ENCODE data around the gene B3GNT4.
"Not testable (repeated sequence)": the region's sequence is repeated elsewhere in the genome, so short reads cannot be mapped to it uniquely, and the experiment has no call there.

DNA sequence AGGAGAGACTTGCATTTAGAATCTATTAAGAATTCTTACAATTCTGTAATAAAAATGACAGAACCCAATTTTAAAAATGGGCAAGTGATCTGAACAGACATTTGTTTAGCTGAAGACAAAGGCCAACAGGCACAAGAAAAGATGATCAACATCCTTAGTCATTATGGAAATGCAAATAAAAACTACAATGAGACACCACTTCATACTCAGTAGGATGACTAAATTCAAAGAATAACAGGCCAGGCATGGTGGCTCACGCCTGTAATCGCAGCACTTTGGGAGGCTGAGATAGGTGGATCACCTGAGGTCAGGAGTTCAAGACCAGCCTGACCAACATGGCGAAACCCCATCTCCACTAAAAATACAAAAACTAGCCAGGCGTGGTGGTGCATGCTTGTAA is 55.0 kb downstream of the B3GNT4 start:
- TF ChIP-seq EZH2 (conservative IDR thresholded peaks at IDR 0.05; ENCODE audit: low read depth, low read length); GABPA (IDR thresholded peaks at IDR 0.05; ENCODE audit: low read depth, low read length); GABPA (CRISPR knock-in tag; IDR thresholded peaks at IDR 0.05; ENCODE audit: low read depth): not testable (repeated sequence)
- TF ChIP-seq, protein P1, sequence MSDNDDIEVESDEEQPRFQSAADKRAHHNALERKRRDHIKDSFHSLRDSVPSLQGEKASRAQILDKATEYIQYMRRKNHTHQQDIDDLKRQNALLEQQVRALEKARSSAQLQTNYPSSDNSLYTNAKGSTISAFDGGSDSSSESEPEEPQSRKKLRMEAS (IDR thresholded peaks at IDR 0.05) = not testable (repeated sequence)
- TF ChIP-seq, protein P2, sequence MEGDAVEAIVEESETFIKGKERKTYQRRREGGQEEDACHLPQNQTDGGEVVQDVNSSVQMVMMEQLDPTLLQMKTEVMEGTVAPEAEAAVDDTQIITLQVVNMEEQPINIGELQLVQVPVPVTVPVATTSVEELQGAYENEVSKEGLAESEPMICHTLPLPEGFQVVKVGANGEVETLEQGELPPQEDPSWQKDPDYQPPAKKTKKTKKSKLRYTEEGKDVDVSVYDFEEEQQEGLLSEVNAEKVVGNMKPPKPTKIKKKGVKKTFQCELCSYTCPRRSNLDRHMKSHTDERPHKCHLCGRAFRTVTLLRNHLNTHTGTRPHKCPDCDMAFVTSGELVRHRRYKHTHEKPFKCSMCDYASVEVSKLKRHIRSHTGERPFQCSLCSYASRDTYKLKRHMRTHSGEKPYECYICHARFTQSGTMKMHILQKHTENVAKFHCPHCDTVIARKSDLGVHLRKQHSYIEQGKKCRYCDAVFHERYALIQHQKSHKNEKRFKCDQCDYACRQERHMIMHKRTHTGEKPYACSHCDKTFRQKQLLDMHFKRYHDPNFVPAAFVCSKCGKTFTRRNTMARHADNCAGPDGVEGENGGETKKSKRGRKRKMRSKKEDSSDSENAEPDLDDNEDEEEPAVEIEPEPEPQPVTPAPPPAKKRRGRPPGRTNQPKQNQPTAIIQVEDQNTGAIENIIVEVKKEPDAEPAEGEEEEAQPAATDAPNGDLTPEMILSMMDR (CRISPR knock-in tag; IDR thresholded peaks at IDR 0.05) = not testable (repeated sequence)
- TF ChIP-seq, protein P3, sequence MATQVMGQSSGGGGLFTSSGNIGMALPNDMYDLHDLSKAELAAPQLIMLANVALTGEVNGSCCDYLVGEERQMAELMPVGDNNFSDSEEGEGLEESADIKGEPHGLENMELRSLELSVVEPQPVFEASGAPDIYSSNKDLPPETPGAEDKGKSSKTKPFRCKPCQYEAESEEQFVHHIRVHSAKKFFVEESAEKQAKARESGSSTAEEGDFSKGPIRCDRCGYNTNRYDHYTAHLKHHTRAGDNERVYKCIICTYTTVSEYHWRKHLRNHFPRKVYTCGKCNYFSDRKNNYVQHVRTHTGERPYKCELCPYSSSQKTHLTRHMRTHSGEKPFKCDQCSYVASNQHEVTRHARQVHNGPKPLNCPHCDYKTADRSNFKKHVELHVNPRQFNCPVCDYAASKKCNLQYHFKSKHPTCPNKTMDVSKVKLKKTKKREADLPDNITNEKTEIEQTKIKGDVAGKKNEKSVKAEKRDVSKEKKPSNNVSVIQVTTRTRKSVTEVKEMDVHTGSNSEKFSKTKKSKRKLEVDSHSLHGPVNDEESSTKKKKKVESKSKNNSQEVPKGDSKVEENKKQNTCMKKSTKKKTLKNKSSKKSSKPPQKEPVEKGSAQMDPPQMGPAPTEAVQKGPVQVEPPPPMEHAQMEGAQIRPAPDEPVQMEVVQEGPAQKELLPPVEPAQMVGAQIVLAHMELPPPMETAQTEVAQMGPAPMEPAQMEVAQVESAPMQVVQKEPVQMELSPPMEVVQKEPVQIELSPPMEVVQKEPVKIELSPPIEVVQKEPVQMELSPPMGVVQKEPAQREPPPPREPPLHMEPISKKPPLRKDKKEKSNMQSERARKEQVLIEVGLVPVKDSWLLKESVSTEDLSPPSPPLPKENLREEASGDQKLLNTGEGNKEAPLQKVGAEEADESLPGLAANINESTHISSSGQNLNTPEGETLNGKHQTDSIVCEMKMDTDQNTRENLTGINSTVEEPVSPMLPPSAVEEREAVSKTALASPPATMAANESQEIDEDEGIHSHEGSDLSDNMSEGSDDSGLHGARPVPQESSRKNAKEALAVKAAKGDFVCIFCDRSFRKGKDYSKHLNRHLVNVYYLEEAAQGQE (IDR thresholded peaks at IDR 0.05; ENCODE audit: borderline replicate concordance in 1 of 2, low read depth in 1 of 2, low read length in 2 of 2) = not testable (repeated sequence)

All from HepG2 (cell line).